GM19043 (cell line): ENCODE results near the gene MT1B.
"Not testable (repeated sequence)": the region's sequence is repeated elsewhere in the genome, so short reads cannot be mapped to it uniquely, and the experiment has no call there.

Experiments used
- ATAC-seq: cut with Tn5 transposase; IDR thresholded peaks from one replicate; pipeline ENCODE4 v1.9.1; 2021; ENCODE audit warnings: low read depth; ENCODE audit not compliant: unreplicated experiment

Gene MT1B

DNA sequence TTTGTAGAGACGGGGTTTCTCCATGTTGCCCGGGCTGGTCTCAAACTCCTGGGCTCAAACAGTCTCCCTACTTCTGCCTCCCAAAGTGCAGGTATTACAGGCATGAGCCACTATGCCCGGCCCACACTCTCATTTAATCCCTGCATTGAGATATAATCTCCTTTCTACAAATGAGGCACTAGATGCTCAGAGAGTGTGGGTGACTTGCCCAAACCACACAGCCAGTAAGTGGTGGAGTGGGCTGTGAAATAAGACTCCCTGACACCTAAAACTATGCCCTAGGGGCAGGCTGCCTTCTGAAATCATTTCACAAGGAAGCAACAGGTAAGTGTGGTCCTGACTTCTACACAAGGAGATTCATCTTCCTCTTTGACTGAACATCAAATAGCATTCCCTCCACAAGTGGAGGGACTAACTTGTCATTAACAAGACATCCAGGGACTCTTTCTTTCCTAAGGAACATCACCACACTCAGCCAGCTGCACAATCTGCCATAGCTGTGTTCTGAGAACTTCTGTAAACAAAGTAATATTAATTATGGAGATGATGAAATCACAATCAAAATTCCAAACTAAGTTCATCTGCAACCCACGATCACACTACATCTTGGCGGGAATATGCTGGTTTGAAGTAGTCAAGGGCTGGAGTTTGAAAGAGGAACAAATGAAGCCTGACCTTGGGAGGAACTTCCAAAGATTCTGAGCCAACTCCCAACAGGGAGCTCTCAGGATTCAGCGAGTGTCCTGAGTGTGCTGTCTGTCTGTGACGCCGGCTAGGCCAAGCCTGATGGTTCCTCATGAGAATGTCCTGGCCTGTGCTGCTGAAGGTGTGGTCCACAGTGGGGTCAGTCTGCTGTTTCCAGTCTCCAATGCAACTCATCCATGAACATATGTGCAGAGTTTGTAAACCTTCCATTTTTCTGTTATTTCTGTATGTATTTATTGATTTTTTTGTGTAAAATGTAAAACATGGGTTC, 13.9 kb downstream of the MT1B start:
- not testable (repeated sequence) for ATAC-seq

DNA sequence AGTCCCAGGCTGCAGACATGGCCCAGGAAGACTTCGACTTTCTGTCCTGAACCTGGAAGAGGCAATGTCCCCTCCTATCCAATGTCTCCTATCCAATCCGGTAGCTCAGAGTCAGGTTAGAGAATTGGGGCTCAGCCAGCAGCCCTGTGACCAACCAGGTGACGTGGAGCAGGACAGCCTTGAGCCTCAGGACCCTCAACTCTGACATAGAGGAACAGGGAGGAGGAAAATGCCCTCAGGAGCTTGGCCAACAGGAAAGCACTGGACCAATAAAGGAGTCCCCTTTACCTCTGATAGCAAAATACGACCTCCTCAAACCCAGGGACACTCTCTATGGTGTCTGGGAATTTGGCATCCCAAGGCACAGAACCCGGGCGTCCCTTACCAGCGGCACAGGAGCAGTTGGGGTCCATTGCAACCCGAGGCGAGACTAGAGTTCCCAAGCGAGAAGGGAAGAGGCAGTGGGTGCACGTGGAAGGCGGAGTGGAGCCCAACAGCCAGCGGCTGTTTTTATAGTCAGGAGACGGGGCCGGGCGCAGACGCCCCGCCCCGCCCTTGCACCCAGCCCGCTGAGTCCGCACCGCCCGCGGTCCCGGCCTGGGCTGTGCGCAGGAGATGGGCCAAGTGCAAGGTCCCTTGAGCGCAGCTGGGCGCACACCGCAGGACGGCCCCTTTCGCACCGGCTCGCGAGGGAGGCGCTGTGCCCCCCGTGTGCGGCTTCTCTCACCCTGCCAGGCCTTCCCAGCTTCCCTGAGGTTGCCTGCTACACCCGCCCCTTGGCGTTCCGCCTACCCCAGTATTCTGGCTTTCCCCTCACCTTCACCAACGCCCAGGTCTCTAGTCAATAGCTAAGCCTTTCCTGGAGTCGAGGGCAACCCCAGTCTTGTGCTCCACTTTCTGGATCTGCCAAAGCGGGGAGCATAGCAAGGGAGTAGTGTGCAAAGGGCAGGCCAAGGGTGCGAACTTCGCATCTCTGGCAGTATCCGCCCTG, 16.2 kb downstream of the MT1B start, which contains the start of gene MT1G:
Gene MT1G, minus strand, starts transcription at position 485 of the 991 bp plus-strand sequence. Its CDS starts 72 bp downstream, at position 413.
- no peak for ATAC-seq

DNA sequence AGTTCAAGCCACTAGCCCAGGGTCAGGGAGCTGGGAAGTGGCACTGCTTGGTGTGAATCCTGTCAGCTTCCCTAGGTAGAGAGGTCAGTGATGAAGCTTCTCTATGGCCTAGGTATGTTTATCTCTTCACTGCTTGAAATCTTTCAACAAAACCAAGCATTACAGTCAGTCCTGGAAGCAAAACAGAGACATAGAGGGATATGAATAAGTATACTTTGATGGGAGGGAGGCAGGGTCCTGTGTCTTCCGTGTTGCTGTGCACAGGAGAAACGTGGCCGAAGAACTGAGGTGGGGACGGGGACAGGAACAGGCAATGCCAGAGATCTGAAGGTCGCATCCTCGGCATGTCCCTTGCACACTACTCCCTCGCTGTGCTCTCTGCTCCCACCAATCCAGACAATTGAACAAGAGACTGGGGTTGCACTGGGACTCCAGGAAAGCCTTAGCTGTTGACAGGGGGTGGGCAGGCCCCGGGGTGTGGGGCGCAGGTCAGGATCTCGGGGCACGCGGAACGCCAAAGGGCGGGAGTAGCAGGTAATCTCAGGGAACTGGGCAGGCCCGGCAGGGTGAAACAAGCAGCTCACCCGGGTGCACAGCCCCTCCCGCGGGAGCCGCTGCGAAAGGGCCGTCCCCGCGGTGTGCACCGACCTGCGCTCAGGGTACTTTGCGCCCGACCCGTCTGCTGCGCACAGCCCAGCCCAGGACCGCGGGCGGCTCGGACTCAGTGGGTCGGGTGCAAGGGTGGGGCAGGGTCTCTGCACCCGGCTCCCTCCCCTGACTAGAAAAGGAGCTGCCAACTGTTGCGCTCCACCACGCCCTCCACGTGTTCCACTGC, 17.5 kb downstream of the MT1B start, which contains the start of gene MT1H:
Gene MT1H, plus strand, starts transcription at position 810 of the 835 bp plus-strand sequence. CDS start 71 bp downstream, outside the sequence.
- ATAC-seq, result no peak

DNA sequence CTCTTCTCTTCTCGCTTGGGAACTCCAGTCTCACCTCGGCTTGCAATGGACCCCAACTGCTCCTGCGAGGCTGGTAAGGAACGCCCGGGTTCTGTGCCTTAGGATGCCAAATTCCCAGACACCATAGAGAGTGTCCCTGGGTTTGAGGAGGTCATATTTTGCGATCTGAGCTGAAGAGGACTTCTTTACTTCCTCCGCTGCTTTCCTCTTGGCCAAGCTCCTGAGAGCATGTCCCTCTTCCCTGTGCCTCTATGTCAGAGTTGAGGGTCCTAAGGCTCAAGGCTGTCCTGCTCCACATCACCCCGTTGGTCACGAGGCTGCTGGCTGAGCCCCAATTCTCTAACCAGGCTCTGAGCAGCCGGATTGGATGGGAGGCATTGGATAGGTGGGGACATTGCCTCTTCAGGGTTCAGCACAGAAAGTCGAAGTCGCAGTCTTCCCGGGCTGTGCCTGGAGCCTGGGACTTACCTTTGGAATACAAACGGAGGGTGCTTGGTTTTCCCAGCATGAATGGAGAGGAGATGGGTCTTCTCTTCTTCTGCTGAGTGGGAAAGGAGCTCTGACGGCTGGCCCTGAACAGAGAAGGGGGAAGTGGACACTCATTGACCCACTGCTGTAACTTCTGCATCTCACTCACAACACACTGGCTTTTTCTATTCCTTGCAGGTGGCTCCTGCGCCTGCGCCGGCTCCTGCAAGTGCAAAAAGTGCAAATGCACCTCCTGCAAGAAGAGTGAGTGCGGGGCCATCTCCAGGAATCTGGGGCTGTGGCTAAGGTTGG, 18.3 kb downstream of the MT1B start:
- ATAC-seq, result no peak

DNA sequence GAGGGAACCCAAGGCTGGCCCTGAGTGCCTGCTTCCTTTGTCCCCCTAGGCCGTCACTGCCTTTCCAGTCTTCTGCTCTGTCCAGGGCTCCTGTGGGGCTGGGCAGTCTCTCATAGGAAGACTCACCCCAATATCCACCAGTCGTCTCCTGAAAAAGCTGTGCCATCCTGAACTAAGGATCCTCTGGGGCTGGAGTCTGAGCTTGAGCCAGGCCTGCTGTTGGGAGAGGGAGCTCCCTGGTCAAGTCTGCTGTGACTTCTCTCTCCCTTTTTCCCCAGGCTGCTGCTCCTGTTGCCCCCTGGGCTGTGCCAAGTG, 18.9 kb downstream of the MT1B start:
- ATAC-seq, result no peak

DNA sequence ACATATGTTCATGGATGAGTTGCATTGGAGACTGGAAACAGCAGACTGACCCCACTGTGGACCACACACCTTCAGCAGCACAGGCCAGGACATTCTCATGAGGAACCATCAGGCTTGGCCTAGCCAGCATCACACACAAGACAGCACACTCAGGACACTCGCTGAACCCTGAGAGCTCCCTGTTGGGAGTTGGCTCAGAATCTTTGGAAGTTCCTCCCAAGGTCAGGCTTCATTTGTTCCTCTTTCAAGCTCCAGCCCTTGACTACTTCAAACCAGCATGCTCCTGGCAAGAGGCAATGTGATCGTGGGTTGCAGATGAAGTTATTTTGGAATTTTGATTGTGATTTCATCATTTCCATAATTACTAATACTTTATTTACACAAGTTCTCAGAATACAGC, 20.0 kb downstream of the MT1B start:
- ATAC-seq, result not testable (repeated sequence)

DNA sequence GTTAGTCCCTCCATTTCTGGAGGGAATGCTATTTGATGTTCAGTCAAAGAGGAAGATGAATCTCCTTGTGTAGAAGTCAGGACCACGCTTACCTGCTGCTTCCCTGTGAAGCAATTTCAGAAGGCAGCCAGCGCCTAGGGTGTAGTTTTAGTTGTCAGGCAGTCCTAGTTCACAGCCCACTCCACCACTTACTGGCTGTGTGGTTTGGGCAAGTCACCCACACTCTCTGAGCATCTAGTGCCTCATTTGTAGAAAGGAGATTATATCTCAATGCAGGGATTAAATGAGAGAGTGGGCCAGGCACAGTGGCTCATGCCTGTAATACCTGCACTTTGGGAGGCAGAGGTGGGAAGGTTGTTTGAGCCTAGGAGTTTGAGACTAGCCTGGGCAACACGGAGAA, 20.5 kb downstream of the MT1B start:
- not testable (repeated sequence) for ATAC-seq

DNA sequence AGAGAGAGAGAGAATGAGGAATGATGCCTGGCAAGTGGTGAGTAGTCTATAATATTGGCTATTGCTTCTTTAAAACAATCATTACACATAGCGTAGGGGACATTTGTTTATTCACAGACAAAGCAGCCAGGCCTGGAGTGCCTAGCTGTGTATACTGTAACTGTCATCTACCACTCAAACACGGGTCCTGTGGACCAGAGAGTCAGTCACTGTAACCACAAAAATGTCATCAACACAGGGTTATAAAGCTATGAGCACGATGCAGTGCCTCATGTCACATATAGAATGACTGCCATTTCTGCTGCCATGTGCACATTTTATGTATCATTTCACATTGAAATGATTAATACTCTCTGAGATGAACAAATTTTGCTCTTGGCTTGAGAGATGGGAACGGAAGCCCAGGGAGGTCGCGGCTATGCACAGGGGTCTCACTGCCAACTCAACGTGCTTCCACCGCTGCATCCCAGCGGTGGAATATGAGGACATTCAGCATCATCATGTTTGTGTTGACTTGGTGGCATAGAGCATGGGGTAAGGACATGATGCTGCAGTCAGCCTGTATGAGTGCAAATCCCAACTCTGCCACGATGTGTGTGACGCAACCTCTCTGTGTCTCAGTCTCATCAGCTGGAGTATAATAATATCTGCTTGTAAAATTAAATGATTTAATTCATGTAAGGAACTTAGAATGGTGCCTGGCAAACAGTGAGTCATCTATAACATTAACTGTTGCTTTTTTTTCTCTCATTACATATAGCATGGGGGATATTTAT, 21.3 kb downstream of the MT1B start:
- ATAC-seq, result no peak

DNA sequence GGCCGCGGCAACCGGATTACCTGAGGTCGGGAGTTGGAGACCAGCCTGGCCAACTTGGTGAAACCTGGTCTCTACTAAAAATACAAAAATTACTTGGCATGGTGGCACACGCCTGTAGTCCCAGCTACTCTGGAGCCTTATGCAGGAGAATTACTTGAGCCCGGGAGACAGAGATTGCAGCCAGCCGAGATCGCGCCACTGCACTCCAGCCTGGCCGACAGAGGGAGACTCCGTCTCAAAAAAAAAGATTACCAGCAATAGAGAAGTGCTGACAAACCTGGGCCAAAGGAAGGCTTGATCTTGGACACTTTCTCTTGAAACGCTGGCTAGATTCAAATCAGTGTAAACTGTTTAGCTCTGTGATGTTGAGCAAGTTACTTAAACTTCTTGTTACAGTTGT, 22.2 kb downstream of the MT1B start:
- ATAC-seq, result no peak

DNA sequence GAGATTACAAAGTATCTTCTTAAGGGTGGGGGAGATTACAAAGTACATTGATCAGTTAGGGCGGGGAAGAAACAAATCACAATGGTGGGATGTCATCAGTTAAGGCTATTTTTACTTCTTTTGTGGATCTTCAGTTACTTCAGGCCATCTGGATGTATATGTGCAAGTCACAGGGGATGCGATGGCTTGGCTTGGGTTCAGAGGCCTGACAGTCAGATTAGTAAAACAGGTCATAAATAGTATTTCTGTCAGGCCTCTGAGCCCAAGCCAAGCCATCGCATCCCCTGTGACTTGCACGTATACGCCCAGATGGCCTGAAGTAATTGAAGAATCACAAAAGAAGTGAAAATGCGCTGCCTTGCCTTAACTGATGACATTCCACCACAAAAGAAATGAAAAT, 22.9 kb downstream of the MT1B start:
- not testable (repeated sequence) for ATAC-seq

DNA sequence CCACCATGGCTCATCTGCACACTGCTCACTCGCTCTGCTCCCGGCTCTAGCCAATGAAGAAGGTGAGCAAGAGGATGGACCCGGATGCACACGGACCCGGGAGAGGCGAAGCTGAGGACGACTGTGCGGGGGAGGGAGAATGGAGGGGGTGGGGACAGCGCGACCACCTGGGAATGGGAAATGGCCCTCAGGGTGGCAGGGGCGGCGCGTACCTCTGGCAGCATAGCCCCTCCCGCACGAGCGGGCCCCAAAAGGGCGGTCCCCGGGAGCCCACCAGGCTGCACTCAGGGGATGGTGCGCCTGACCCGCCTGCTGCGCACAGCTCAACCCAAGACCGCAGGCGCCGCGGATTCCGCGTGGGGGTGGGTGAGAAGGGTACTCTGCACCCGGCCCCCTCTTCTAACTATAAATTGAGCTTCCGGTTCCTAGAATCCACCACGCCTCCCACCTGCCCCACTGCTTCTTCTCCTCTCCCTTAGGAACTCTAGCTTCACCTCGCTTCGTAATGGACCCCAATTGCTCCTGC, 24.1 kb downstream of the MT1B start:
- ATAC-seq, result no peak

DNA sequence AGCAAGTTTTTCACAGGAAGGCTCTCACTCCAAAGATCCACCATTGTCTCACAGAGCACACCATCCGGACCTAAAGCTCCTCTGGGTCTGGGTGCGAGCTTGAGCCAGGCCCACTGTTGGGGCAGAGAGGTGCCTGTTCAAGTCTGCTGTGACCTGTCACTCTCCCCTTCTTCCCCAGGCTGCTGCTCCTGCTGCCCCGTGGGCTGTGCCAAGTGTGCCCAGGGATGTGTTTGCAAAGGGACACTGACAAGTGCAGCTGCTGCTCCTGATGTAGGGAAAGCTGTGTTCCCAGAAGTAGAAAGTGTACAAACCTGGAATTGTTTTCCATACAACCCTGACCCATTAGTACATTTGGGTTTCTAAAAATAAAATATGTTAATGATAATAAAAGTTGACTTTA, 25.8 kb downstream of the MT1B start:
- no peak for ATAC-seq

DNA sequence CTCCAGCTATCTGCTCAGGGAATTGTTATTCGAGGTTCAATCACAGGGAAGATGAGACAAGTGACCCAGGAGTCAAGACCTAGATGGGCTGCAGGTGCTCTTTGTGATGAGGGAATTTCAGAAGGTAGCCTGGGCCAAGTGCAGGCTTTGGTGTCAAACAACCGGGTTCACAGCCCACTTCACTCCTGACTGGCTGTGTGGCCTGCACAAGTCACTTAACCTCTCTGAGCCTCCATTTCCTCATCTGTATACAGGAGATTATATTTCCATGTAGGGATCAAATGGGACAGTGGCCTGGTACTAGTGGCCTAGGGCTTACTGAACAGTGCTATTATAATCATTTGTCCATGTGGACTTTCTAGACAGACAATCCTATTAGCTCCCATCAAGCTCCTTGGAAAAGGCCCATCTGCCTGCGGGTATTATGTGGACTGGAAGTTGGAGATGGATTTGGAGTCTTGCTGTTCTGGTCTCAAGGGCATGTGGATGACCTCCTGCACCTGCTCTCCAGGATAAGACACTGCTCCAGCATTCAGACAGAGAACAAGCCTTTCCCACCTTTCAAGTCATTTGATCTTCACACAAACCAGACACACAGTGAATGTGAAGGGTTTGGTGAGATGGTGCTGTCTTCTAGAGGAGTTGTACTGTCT, 27.5 kb downstream of the MT1B start:
- no peak for ATAC-seq

DNA sequence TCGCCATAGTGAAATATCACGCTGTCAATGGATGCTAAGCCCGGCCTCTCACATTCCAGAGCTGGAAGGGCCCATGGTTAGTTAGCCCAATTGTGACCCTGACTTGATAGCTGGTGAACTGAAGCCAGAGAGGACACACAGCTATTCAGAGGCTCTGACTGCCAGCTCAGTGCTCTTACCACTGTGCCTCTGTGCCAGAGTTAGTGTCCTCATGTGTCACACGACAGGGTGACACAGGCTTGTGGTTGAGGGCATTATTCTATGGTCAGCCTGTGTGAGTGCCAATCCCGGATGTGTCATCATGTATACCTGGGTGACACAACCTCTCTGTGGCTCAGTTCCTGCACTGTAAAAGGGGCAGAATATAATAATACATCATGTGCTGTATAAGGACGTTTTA, 28.1 kb downstream of the MT1B start:
- no peak for ATAC-seq

DNA sequence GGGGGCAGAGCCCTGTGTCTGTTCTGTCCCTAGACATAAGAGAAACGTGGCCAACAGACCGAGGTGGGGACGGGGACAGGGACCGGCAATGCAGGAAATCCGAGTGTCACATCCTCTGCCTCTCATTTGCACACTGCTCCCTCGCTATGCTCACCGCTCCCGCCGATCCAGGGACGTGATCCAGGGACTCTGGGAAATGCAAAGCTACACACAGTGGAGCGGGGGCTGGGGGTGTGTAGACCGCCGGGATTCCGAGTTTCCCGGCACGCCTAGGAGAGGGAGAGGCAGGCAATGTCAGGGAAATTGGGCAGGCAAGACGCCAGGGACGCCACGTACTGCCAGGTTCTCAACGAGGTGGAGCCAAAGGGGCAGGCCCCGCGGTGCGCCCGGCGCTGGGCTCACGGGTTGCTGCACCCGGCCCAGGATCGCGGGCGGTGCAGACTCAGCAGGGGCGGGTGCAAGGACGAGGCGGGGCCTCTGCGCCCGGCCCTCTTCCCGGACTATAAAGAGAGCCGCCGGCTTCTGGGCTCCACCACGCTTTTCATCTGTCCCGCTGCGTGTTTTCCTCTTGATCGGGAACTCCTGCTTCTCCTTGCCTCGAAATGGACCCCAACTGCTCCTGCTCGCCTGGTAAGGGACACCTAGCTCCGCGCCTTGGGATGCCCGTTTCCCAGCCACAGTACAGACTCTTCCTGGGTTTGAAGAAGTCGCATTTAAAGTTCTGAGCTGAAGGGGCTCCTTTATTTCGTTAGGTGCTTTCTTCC, 30.4 kb downstream of the MT1B start, which contains the start of gene MT1X:
Gene MT1X, plus strand, starts transcription at position 532 of the 764 bp plus-strand sequence. Its CDS starts 71 bp downstream, at position 603.
- peak; percentile 97 for ATAC-seq

DNA sequence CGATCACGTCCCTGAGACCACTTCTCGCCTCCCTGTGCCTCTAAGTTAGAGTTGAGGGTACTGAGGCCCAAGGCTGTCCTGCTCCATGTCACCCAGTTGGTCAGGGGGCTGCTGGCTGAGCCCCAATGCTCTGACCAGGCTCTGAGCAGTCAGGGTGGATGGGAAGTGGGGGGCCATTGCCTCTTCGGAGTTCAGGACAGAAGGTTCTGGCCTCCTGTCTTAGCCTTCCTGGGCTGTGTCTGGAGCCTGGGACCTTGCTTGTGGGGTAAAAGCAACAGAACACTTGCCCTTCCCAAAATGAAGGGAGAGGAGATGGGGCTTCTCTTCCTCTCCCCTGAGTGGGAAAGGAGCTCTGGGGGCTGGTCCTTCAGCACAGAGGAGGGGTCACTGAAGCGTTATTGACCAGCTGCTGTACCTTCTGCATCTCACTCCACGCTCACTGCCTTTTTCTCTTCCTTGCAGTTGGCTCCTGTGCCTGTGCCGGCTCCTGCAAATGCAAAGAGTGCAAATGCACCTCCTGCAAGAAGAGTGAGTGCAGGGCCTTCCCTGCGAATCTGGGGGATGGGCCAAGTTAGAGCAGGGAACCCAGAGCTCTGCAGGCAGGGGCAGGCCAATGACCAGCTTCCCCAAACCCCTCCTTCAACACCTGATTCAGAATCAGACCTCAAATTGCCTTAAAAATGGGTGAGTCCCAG, 31.2 kb downstream of the MT1B start:
- no peak for ATAC-seq
